T-helper 1 cell (primary cell): ENCODE measurements around the gene MPV17L.
"Not testable (repeated sequence)": the region's sequence is repeated elsewhere in the genome, so short reads cannot be mapped to it uniquely, and the experiment has no call there.

Experiments
- DNase-seq, 5 donors: peaks; one replicate each; pipeline ENCODE4 v3.0.0-alpha.2; 2012 to 2020

Gene MPV17L

DNA sequence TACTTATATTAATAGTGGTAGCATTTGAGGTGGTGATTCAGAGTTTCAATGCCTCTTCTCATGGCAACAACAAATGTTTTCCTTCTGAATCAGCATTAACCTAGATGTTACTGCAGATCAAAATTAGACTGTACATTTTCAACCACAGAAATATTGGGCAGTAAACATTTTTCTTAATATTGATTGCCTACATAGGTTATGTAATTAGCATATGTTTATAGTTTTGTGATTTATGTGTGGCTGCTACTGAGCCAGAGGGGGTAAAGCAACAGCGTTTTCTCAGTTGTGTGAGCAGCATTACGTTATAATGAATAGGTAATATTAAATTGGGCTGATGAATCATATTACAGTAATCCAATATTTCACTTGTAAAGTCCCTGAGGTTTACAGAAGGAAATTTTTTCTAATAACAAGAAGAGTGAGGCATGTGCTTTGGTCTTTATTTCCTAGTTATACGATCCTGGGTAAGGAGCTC, 20.0 kb downstream of the MPV17L start:
- no peak for DNase-seq

GRCh38 chr16:15417197-15417596, 21.6 kb downstream of the MPV17L start:
- no peak for DNase-seq

DNA sequence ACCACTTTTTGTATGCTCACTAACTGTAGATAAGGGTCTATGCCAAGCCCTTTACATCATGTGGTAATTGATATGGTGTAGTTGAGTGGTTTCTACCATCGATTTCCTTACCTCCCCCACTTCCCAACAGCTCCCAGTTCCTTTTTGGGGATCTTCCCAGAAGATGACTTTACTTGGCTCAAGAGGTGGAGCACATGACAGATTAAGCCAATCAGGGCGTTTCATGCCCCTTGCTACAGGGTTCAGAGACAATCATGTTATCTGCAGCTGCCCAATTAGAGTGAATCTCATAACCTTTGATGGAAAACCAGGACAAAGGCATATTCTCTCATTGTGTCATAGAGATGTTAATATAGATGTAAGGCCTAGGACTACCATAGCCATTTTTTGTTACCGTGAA, 22.7 kb downstream of the MPV17L start:
- DNase-seq: no peak

GRCh38 chr16:15421696-15422095, 26.1 kb downstream of the MPV17L start:
- not testable (repeated sequence) for DNase-seq

DNA sequence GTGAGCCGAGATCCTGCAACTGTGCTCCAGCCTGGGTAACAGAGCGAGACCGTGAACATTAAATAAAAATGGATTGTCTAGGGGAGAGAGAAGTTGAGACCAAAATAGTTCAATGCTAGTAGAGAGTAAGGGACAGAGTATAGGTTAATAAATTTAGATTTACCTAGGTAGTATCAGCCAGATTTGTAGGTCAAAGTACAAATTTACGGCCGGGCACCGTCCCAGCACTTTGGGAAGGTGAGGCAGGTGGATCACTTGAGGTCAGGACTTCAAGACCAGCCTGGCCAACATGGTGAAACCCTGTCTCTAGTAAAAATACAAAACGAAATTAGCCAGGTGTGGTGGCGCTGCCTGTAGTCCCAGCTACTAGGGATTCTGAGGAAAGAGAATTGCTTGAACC, 26.7 kb downstream of the MPV17L start:
- DNase-seq: no peak

GRCh38 chr16:15425861-15426260, 30.3 kb downstream of the MPV17L start:
- no peak for DNase-seq

DNA sequence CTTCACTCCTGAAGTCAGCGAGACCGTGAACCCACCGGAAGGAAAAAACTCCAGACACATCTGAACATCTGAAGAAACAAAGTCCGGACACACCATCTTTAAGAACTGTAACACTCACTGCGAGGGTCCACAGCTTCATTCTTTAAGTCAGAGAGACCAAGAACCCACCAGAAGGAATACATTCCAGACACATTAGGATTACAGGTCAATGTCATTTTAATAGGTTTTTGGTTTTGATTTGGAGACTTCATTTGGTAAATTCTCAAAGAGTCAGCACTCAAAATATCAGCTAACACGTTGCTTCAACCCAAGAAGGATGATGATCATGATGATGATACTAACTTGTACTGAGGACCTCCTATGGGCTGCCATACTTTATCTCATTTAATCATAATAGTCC, 31.2 kb downstream of the MPV17L start:
- no peak for DNase-seq

- DNase-seq: peak; percentile 12 to 47 (median 25)
Observed at GRCh38 chr16:15427648-15428239, 32.2 kb downstream of the MPV17L start.

DNA sequence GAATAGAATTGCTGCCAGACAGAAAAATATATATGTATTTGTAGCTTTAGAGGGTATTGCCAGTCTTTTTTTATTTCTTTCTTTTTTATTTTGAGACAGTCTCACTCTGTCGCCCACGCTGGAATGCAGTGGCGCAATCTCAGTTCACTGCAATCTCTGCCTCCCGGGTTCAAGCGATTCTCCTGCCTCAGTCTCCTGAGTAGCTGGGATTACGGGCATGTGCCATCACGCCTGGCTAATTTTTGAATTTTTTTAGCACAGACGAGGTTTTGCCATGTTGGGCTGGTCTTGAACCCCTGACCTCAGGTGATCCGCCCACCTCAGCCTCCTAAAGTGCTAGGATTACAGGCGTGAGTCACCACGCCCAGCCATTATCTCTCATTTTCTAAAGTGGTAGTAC, 35.3 kb downstream of the MPV17L start:
- not testable (repeated sequence) for DNase-seq

GRCh38 chr16:15434079-15434424, 38.5 kb downstream of the MPV17L start:
- no peak for DNase-seq

- peak in 4 of 5 donors; percentile 10 to 56 (median 18) for DNase-seq
Observed at GRCh38 chr16:15434425-15435215, 39.1 kb downstream of the MPV17L start, which contains the start of gene BMERB1. Gene BMERB1 (plus strand): TSS chr16:15434588. CDS start chr16:15434654, 66 bp downstream.

GRCh38 chr16:15435216-15435864, 39.8 kb downstream of the MPV17L start:
- DNase-seq: no peak

- DNase-seq: no peak
Observed at GRCh38 chr16:15439102-15439501, 43.5 kb downstream of the MPV17L start.

DNA sequence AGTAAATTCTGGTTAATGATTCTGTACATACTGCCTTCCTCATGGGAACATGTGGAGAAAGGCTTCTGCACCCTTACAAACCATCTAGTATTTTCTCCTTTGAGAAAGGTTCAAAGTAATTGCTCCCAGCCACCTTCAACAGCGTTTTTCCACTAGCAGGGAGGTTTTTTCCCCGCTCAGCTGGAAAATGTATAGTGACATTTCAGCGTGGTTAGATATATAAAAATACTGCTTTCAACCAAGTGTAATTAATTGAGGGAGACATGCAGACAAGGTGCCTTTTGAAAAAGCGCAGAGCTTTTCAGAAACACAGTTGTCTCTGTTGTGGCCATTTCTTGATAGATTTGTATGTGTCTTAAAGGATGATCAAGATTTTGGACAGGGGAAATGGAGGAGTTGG, 44.0 kb downstream of the MPV17L start:
- DNase-seq: no peak

DNA sequence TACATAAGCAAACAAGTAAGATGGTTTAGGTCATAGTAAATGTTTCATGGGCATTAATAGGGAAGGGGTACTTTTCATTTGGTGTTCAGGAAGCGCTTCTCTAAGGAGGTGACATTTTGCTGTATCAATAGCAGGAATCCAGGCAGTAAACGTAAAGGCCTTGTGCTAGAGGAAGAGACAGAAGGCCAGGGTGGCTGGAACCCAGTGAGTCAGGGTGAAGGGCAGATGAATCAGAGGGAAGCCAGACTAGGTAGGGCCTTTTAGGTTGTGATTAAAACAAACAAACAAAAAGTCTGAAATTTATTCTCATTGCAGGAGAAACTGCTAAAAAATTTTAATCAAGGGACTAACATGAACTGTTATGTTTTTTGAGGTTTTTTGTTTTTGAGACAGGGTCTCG, 45.3 kb downstream of the MPV17L start:
- DNase-seq: no peak

GRCh38 chr16:15442140-15442539, 46.6 kb downstream of the MPV17L start:
- DNase-seq: not testable (repeated sequence)

GRCh38 chr16:15443753-15444152, 48.2 kb downstream of the MPV17L start:
- DNase-seq: no peak

- no peak for DNase-seq
Observed at GRCh38 chr16:15444264-15444663, 48.7 kb downstream of the MPV17L start.

GRCh38 chr16:15445450-15445849, 49.9 kb downstream of the MPV17L start:
- DNase-seq: no peak

- no peak for DNase-seq
Observed at GRCh38 chr16:15446901-15447300, 51.3 kb downstream of the MPV17L start.

DNA sequence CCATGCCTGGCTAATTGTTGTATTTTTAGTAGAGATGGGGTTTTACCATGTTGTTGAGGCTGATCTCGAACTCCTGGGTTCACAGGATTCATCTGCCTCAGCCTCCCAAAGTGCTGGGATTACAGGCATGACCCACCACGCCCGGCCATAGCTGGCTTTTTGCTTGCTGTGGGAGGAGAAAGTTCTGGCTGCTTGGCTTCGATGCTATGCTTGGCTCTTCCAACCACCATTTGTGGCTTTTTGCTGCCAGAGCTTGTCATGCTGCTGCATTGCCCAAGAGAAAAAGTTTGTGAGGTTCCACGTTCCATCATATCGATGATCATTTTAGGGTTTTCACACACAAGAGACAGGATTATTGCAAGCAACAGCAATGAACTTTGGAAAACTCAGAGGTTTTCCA, 55.1 kb downstream of the MPV17L start:
- no peak for DNase-seq

DNA sequence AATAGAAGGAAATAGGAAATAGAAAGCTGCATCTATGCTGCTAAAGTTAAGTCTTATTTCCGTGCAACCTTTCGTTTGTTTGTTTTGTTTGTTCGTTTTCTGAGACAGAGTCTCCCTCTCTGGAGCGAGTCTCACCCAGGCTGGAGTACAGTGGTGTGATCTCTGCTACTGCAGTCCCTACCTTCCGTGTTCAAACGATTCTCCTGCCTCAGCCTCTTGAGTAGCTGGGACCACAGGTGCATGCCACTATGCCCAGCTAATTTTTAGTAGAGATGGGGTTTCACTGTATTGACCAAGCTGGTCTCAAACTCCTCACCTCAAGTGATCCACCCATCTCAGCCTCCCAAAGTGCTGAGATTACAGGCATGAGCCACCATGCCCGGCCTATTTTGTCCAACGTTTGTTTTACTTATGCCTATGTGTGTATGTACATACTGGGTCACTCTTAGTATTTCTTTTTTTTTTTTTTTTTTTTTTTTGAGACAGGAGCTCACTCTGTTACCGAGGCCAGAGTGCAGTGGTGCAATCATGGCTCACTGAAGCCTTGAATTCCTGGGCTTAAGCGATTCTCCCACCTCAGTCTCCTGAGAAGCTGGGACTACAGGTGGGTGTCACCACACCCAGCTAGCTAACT, 55.7 kb downstream of the MPV17L start:
- no peak for DNase-seq

DNA sequence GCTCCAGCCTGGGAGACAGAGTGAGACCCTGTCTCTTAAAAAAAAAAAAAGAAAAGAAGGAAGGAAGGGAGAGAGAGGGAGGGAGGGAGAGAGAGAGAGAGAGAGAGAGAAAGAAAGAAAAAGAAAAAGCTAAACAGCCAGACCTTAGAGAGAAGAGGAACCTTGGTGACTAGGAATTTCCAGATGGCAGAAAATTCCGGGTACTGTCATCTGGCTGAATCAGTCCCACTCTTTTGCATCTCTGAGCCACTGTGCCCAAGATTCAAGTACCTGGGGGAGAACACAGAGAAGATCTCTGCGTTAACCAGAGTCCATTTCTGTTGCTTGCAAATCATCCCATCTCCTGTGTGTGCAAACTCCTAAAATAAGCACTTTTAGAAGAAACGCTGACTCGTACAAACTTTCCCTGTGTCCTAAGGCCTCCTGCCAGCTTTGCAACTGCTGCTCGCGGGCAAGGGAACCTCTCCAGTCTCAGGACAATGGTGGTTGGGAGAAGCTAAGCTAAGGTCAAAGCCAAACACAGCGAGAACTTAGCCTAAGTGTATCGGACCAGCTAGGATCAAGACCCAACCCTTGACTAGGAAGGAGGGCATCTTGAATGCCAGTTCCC, 56.8 kb downstream of the MPV17L start:
- no peak for DNase-seq
